Measurements from ENCODE around the gene EEF2.

The EEF2 gene

GRCh38 chr19:3986260-3987041, 1.2 kb upstream of the EEF2 start:
- no peak for DNase-seq (ENCODE audit: low read depth in 2 of 3, low spot score in 2 of 3)

DNA sequence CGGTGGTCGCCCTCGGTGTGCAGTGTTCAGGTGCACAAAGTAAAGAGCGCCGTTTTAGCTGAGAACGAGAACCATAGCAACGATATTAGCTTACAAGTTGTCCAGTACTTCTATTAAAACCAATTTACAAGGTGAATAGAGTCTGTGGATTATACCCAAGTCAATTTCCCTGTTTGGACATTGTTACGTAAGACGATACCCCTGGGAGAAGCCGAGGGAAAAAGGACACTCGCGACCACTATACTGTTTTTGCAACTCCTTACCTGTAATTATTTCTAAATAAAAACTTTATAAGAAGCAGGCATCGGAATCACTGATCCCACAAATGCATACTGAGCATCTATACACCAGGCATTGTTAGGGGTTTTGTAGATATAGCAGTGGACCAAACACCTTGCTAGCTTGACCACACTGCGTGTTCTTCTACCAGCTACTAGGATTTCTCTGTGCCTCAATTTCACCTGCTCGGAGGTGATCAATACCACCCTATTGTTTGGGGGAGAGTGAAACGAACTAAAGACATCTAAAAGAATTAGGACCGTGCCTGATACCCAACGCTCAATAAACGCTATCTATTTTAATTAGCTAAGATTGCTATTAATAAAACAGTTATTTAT, 488 bp upstream of the EEF2 start:
- DNase-seq (ENCODE audit: low read depth in 2 of 3, low spot score in 2 of 3) = no peak

GRCh38 chr19:3984584-3984907, 717 bp downstream of the EEF2 start:
- no peak for DNase-seq (ENCODE audit: low read depth in 2 of 3, low spot score in 2 of 3)

DNA sequence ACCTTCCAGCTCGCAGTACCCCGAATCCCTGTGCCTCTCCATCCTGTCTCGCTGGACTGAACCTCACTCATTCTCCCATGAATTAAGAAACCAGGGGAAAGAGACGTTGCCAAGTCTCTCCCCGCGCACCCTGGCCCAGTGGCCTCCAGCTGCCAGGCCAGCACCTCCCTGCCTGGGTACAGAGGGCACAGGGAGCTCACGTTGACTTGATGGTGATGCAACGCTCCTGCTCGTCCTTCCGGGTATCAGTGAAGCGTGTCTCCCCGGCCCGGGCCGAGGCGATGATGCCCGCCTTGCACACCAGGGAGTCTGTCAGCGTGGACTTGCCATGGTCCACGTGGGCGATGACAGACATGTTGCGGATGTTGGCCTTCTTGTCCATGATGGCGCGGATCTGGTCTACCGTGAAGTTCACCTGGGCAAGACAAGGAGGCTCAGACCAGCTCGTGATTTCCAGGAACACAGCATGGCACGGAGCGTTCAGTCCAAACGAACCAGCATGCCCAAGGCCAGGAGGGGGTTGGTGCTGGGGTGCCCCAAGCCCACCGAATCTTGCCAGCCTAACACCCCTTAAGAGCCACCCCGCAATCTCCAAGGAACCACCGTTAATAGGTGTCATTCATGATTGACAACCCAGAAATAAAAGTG, 1.2 kb downstream of the EEF2 start:
- no peak for DNase-seq (ENCODE audit: low read depth in 2 of 3, low spot score in 2 of 3)

- no peak for DNase-seq (ENCODE audit: low read depth in 2 of 3, low spot score in 2 of 3)
Observed at GRCh38 chr19:3983542-3983914, 1.7 kb downstream of the EEF2 start.

DNA sequence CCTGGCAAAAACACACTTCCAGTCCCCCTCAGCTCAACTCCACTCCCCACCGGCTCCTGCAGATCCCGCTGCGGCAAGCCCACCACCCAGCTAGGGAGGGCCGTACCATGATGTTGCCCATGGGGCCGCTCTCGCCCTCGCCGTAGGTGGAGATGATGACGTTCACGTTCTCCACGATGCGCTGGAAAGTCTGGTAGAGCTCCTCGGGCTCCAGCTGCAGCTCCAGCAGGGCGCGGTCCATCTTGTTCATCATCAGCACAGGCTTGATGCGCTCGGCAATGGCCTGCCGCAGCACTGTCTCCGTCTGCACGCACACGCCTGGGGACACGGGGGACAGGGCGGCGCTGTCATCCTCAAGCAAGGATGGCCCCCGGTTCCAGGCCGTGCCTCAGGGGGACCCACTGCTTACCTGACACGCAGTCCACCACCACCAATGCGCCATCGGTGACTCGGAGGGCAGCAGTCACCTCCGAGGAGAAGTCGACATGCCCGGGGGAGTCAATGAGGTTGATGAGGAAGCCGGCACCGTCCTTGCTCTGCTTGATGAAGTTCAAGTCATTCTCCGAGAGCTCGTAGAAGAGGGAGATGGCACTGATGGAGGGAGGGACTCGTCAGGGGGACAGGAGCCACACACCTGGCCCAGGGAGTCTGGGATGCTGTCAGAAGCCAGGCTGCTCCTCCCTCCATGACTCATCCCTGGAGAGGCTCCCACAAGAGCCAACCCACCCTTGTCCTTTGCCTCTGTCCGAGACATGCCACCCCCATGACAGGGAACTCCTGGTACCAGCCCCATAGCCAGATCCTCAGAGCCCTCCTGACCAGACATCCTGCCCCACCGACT, 2.3 kb downstream of the EEF2 start:
- DNase-seq (ENCODE audit: low read depth in 2 of 3, low spot score in 2 of 3) = no peak

- DNase-seq (ENCODE audit: low read depth in 2 of 3, low spot score in 2 of 3) = no peak
Observed at GRCh38 chr19:3981736-3982681, 3.3 kb downstream of the EEF2 start.

GRCh38 chr19:3981373-3981735, 3.9 kb downstream of the EEF2 start:
- no peak for DNase-seq (ENCODE audit: low read depth in 2 of 3, low spot score in 2 of 3)

DNA sequence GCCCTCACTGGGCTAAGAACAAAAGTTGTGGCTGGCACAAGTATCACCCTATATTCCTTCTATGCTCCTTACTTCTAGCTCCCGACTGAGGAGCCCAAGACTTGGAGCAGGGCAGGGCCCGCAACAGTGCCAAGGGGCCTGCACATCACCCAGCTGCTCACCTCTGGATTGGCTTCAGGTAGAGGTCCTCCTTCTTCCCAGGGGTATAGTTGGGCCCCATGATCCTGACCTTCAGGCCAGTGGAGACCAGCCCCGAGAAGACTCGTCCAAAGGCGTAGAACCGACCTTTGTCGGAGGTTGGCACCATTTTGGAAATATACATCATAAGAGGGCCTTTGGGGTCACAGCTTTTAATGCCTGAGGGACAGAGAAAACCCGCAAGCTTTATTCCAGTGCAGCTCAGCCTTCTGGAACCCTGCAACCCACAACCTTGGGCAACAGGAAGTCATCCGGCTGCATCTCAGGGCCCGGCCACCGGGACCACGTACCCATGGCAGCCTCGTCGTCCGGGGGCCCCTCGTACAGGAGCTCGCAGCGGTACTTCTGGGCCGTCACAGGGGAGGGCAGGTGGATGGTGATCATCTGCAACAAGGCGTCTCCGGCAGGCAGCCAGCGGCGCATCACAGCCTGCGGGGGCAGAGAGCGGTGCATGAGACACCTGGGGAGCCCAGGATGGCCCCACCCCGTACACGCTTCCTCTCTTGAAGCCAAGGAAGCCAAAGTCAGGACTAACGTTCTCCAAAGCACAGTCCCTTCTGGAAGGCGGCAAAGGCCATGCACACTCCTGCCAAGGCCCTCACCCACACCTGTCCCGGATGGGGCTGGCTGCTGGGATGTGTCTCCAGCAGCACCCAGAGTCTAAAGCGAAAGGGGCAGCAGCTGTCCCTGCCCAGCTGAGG, 4.7 kb downstream of the EEF2 start:
- DNase-seq (ENCODE audit: low read depth in 2 of 3, low spot score in 2 of 3) = no peak

DNA sequence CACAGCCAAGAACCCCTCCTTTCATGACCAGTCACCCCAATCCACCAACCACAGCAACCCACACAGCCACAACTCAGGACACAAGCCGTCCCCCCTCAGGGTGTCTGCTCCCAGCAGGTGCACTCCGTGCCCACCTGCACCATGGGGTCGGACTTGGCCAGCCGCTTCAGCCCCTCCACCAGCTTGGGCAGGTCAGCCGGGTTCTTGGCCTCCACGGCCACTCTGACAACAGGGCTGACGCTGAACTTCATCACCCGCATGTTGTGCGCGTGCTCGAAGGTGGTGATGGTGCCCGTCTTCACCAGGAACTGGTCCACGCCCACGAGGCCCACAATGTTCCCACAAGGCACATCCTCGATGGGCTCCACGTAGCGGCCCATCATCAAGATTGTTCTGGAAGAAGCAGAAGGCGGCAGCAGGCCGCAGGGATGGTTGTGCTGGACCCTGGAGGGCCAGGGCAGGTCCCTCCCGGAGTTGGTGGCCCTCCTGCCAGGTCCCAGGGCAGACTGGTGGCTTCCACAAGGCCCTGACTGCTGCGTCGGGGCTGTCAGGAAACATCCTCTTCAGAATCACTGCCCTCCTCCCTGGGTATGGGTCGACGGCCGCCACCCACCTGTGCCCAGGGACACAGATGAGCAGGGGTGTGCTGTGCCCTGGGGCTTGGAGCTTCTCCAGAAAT, 5.5 kb downstream of the EEF2 start:
- DNase-seq (ENCODE audit: low read depth in 2 of 3, low spot score in 2 of 3) = no peak

- DNase-seq (ENCODE audit: low read depth in 2 of 3, low spot score in 2 of 3) = no peak
Observed at GRCh38 chr19:3979289-3979673, 6.0 kb downstream of the EEF2 start.

- no peak for DNase-seq (ENCODE audit: low read depth in 2 of 3, low spot score in 2 of 3)
Observed at GRCh38 chr19:3978145-3978544, 7.1 kb downstream of the EEF2 start.

- DNase-seq (ENCODE audit: low read depth in 2 of 3, low spot score in 2 of 3) = no peak
Observed at GRCh38 chr19:3977242-3978143, 7.8 kb downstream of the EEF2 start.

- DNase-seq (ENCODE audit: low read depth in 2 of 3, low spot score in 2 of 3) = no peak
Observed at GRCh38 chr19:3976495-3977241, 8.6 kb downstream of the EEF2 start.

DNA sequence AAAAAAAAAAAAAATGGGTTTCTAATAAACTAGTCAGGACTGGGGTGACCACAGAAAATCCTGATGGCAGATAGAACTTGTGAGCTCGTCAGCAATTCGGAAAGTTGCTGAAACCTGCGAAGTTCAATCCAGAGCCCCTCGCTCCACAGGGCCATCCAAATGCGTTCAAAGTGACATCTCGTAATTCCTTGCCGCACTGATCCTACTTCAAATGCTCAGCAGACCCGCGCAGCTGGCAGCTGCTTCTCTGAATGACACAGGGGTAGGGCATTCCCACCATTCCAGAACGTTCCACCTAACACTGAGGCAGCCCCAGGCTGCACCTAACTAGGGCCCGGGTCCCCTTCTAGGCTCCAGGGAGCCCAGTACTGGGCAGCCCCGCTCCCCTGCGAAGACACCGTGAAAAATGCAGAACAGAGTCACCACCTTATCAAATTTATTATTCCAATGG, 9.6 kb downstream of the EEF2 start:
- DNase-seq (ENCODE audit: low read depth in 2 of 3, low spot score in 2 of 3) = no peak

DNA sequence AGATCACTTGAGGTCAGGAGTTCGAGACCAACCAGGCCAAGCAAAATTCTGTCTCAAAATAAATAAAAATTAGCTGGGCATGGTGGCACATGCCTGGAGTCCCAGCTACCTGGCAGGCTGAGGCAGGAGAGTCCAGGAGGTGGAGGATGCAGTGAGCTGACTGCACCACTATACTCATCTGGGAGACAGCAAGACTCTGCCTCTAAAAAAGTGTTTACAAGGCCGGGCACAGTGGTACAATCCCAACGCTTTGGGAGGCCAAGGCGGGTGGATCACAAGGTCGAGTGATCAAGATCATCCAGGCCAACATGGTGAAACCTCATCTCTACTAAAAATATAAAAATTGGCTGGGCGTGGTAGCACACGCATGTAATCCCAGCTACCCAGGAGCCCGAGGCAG, 10.1 kb downstream of the EEF2 start:
- no peak for DNase-seq (ENCODE audit: low read depth in 2 of 3, low spot score in 2 of 3)
